CD4-positive, alpha-beta T cell treated with Interleukin-6 at 100 ng/mL for 8 hours (primary cell): ENCODE measurements around the gene VAMP5.
"Not testable (repeated sequence)": the region's sequence is repeated elsewhere in the genome, so short reads cannot be mapped to it uniquely, and the experiment has no call there.

Experiments used
- DNase-seq: peaks from one replicate; pipeline ENCODE4 v3.0.0-alpha.2; 2020; ENCODE audit warnings: mixed read lengths, low spot score

Gene VAMP5

GRCh38 chr2:85550486-85550885 lies 33.7 kb upstream of the VAMP5 start:
- DNase-seq = no peak

- peak; percentile 89 for DNase-seq
Observed at GRCh38 chr2:85551698-85552678, 32.2 kb upstream of the VAMP5 start.

DNA sequence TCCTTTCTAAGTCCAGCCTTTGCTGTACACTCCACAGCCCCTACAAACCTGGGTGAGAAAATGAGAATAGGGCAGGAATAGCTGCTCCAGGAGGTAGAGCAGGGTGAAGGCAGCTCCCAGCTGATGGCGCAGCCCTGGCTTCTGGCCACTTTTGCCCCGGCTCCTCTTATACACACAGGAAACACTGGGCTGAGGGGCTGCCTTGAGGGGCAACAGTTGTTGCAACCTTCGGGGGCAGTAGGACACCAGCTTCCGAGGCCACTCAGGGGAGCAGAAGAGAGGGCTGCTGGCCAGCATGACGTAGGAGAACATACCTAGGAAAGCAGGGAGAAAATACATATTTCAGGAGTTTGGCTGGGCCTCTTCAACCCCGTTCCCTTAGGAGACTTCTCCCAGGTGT lies 31.0 kb upstream of the VAMP5 start:
- no peak for DNase-seq

- DNase-seq = no peak
Observed at GRCh38 chr2:85554980-85555612, 29.1 kb upstream of the VAMP5 start.

DNA sequence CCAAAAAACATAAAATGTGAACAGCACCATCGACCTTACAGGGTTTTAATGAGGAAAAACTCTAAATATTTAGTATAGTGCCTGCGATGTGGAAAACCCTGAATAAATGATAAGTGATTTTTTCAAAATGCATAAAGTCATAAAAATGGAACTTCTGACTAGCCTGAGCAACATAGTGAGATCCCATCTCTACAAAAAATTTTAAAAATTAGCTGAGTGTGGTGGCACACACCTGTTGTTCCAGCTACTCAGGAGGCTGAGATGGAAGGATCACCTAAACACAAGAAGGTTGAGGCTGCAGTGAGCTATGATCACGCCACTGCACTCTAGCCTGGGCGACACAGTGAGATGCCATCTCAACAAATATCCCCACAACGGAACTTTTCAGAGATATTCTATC lies 27.1 kb upstream of the VAMP5 start:
- DNase-seq = no peak

GRCh38 chr2:85558160-85558559 lies 26.1 kb upstream of the VAMP5 start:
- DNase-seq = no peak

DNA sequence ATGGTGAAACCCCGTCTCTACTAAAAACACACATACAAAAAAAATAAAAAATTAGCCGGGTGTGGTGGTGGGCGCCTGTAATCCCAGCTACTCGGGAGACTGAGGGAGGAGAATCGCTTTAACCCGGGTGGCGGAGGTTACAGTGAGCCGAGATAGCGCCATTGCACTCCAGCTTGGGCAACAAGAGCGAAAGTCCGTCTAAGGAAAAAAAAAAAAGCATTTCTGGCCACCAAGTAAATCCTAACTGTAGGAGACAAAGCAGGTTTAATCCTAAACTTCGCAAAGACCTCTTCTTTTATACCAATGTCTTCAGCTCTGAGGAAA lies 23.9 kb upstream of the VAMP5 start:
- not testable (repeated sequence) for DNase-seq

- DNase-seq = no peak
Observed at GRCh38 chr2:85560812-85561279, 23.4 kb upstream of the VAMP5 start.

- DNase-seq = peak; percentile 93
Observed at GRCh38 chr2:85561280-85562212, 22.7 kb upstream of the VAMP5 start, which contains the start of gene GGCX. TSS of gene GGCX (minus strand) at chr2:85561493. CDS start at chr2:85561428, 65 bp downstream.

GRCh38 chr2:85564144-85564563 lies 20.1 kb upstream of the VAMP5 start:
- DNase-seq = no peak

DNA sequence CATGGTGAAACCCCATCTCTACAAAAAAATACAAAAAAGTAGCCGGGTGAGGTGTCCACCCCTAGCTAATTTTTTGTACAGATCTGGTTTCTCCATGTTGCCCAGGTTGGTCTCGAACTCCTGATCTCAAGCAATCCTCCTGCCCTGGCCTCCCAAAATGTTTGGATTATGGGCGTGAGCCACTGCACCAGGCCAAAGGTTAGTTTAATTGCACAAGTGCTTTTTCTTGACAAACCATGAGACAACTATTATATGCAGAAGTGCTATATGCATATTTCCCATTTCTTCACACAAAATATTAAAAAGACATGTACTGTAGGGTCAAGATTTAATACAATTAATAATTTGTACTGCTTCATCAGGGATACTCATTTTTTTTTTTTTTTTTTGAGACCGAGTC lies 18.0 kb upstream of the VAMP5 start:
- no peak for DNase-seq

DNA sequence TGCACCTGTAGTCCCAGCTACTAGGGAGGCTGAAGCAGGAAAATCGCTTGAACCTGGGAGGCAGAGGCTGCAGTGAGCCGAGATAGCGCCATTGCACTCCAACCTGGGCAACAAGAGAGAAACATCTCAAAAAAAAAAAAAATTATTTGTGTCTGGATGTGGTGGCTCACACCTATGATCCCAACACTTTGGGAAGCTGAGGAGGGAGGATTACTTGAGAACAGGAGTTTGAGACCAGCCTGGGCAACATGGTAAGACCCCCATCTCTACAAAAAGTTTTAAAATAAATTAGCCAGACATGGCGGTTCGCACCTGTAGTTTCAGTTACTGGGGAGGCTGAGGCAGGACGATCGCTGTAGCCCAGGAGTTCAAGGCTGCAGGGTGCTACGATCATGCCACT lies 8.5 kb upstream of the VAMP5 start:
- DNase-seq = no peak

- no peak for DNase-seq
Observed at GRCh38 chr2:85577063-85577385, 7.2 kb upstream of the VAMP5 start.

DNA sequence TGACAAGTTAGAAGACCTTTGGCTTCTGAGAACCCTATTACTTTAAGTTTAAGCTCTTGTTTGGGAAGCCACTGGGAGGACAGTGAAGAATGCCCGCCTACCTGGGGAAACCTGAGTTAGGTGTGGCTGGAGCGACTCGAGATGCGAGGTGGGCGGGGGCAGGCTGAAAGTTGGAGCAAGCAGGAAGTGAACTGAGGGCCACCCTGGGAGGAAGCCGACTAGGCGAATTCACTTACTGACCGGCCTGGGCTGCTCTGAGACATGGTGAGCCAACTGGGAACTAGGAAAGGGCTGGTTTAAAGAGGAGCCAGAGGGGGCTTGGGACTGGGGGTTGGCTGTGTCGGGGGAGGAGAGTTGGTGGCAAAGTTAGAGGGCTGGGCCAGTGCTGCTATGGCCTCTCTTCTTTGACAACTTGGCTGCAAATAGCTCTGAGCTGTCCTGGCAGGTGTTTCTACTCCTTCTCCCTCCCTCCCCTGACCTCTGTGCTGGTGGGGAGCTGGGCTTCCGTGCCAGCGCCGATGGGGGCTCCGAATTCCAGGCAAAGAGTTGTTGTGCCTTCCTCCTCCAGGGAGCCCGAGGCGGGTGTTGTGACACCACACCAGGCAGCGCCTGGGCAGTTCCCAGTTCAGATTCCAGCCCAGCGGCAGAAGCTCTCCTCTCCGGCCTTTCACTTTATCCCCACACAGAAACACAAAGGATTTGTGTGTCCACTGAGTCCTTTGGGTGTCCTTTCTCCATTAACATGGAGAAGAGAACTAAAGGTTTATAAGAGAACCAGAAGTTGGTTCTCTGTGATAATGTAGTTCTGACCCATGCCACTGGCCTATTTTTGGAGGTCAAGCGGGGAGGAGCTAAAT lies 6.6 kb upstream of the VAMP5 start, which contains the start of gene VAMP8:
Gene VAMP8 (plus strand): TSS at position 201 of the 857 bp plus-strand sequence. CDS start 61 bp downstream, at position 262.
- peak; percentile 64 for DNase-seq

DNA sequence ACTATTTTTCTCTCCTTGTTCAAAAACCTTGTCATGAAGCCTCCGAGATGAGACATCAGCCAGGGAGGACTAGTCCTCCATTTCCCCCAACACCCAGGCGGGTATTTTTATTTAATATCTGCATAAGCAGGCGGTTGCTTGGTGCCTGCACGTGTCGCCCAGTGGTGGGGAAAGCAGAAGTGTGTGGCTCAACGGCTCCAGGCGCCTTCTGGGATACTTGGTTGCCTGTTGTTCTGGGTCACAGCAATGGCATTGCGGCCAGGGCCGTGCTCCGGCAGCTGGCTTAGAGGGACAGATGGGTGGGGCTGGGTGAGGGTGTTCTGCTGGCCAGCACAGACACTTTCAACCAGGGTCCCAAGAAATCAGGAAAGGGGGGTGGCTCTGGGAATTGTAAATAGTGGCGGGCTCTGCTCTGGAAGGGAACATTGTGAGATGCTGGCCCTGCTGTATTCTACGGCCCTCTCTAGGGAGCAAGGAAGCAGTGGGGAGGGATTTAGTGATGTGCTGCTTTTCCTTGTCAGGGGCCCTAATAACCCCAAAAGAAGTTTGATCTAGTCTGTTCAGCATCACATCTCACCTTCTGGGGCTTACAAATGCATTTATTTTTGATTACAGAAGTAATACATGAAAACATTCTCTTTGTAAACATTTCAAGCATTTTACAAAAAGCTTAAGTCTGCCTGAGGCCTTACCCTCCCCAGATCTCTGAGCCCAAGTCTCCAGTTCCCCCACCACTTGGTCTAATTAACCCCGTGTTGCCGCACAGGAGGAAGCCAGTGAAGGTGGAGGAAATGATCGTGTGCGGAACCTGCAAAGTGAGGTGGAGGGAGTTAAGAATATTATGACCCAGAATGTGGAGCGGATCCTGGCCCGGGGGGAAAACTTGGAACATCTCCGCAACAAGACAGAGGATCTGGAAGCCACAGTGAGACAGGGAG lies 5.7 kb upstream of the VAMP5 start:
- no peak for DNase-seq

- DNase-seq = no peak
Observed at GRCh38 chr2:85579266-85579935, 4.8 kb upstream of the VAMP5 start.

GRCh38 chr2:85580206-85580605 lies 4.0 kb upstream of the VAMP5 start:
- no peak for DNase-seq

- no peak for DNase-seq
Observed at GRCh38 chr2:85582492-85582891, 1.7 kb upstream of the VAMP5 start.

GRCh38 chr2:85583667-85584353 lies 421 bp upstream of the VAMP5 start:
- peak; percentile 37 for DNase-seq
